HCT116 (cell line): ENCODE measurements around the gene PGK2.

Experiments used
- CEBPB ChIP-seq: IDR thresholded peaks from 2 replicates; pipeline ENCODE4 v1.6.1; 2012; ENCODE audit warnings: low read depth
- CTCF ChIP-seq, 3 experiments: fragments of 200-600 bp in 1 of 3; sonication (generic) in 1 of 3; IDR thresholded peaks in 2 of 3; conservative IDR thresholded peaks in 1 of 3; 2 replicates each; pipeline ENCODE4 v1.5.1; 2012 to 2017; ENCODE audit warnings: low read depth in 2 of 3, low read length in 2 of 3, antibody characterized with exemption in 1 of 3, borderline replicate concordance in 1 of 3, control low read depth in 1 of 3, mild to moderate bottlenecking in 1 of 3, mixed read lengths in 1 of 3, mixed run types in 1 of 3, moderate library complexity in 1 of 3; ENCODE audit not compliant: insufficient read depth in 1 of 3
- EGR1 ChIP-seq: IDR thresholded peaks from 2 replicates; pipeline ENCODE4 v1.6.1; 2012; ENCODE audit warnings: low read depth
- ELF1 ChIP-seq: IDR thresholded peaks from 2 replicates; pipeline ENCODE4 v1.6.1; 2012; ENCODE audit warnings: low read depth, borderline replicate concordance
- EZH2phosphoT487 ChIP-seq: fragments of 200-600 bp; IDR thresholded peaks from 2 replicates; pipeline ENCODE4 v1.6.1; 2018; ENCODE audit warnings: antibody characterized with exemption, borderline replicate concordance
- JUND ChIP-seq: IDR thresholded peaks from 2 replicates; pipeline ENCODE4 v1.6.1; 2012
- MAX ChIP-seq: IDR thresholded peaks from 2 replicates; pipeline ENCODE4 v1.6.1; 2012
- POLR2A ChIP-seq: IDR thresholded peaks from 2 replicates; pipeline ENCODE4 v1.7.0; 2011; ENCODE audit warnings: borderline replicate concordance; ENCODE audit not compliant: insufficient read depth, insufficient read length; ENCODE audit errors: extremely low read depth
- RAD21 ChIP-seq: IDR thresholded peaks from 2 replicates; pipeline ENCODE4 v1.6.1; 2012; ENCODE audit warnings: low read depth, mild to moderate bottlenecking
- SP1 ChIP-seq: IDR thresholded peaks from 2 replicates; pipeline ENCODE4 v1.6.1; 2012; ENCODE audit warnings: low read depth
- TCF7L2 ChIP-seq: IDR thresholded peaks from 2 replicates; pipeline ENCODE4 v1.7.0; 2011; ENCODE audit warnings: borderline replicate concordance, inconsistent platforms; ENCODE audit not compliant: insufficient read depth, insufficient read length; ENCODE audit errors: extremely low read depth
- ZFX ChIP-seq: fragments of 450-650 bp; IDR thresholded peaks from 2 replicates; pipeline ENCODE4 v1.6.1; 2017

- TF ChIP-seq CTCF (IDR thresholded peaks at IDR 0.05 in 2 of 3, conservative IDR thresholded peaks at IDR 0.05 in 1 of 3; ENCODE audit: borderline replicate concordance in 1 of 3, insufficient read depth in 1 of 3, low read depth in 2 of 3, low read length in 2 of 3) (no peak), POLR2A (no peak), JUND (no peak), ELF1 (no peak), EZH2phosphoT487 (no peak), CEBPB (no peak), MAX (no peak), SP1 (no peak), RAD21 (no peak), EGR1 (no peak), TCF7L2 (no peak), ZFX (no peak)
Observed at GRCh38 chr6:49787176-49787575, at the start of gene PGK2.
